Activated naive CD4-positive, alpha-beta T cell treated with anti-CD3 and anti-CD28 coated beads, Interleukin-2, amount 50 U/mL, for 72 hours (primary cell): ENCODE measurements around the gene SRP68. TPM values are rescaled to one million over a fixed set of nuclear protein-coding genes. Genes with fewer than 3 reads are reported as not detected.
"Not testable (repeated sequence)": the region's sequence is repeated elsewhere in the genome, so short reads cannot be mapped to it uniquely, and the experiment has no call there.

Experiments
- ATAC-seq, 2 donors: fragments of 150-1000 bp; cut with Tn5 transposase; 2 replicates each; pipeline ENCODE4 v1.10.0; 2021; ENCODE audit warnings: mild to moderate bottlenecking in 2 of 2, moderate library complexity in 2 of 2
- DNase-seq, 2 donors: peaks; one replicate each; pipeline ENCODE4 v3.0.0; 2021 to 2022; ENCODE audit warnings: low spot score in 2 of 2
- H3K27ac Mint-ChIP-seq, 2 donors: one replicate each; pipeline ENCODE4 v1.8.0; 2022; ENCODE audit warnings: mild to moderate bottlenecking in 2 of 2, mixed read lengths in 2 of 2
- H3K36me3 Mint-ChIP-seq, 2 donors: one replicate each; pipeline ENCODE4 v1.8.0; 2022; ENCODE audit warnings: mixed read lengths in 2 of 2
- H3K9me3 Mint-ChIP-seq, 2 donors: one replicate each; pipeline ENCODE4 v1.8.0; 2022; ENCODE audit warnings: mixed read lengths in 2 of 2
- total RNA-seq, 2 donors: library from RNA; stranded (reverse); gene quantifications; one replicate each; pipeline ENCODE4 v1.2.3, GENCODE V29; 2022

SRP68 gene
- total RNA-seq, 2 donors from 2014 or later = 78.8 to 162 TPM

- DNase-seq = peak in 1 of 2 donors; percentile 64
- no peaks in the 10 kb centered on the region for H3K9me3 Mint-ChIP-seq
These were observed 8.3 kb downstream of the SRP68 start for GRCh38 chr17:76063875-76064546.

GRCh38 chr17:76058264-76058663, 14.1 kb downstream of the SRP68 start:
- not testable (repeated sequence) for ATAC-seq, H3K9me3 Mint-ChIP-seq, H3K27ac Mint-ChIP-seq, DNase-seq
- peaks cover 7 to 50% of the 10 kb centered on the region in 2 donors for H3K36me3 Mint-ChIP-seq

More at GRCh38 chr17:76063875-76064546, 8.3 kb downstream of the SRP68 start:
- peak; percentile 88 to 94 for ATAC-seq
- Mint-ChIP-seq H3K36me3 (peaks cover 19 to 35% of the 10 kb centered on the region in 2 donors), H3K27ac (peak overlapping the region; percentile 83 to 85)

- Mint-ChIP-seq H3K36me3 (peaks cover 8 to 50% of the 10 kb centered on the region in 2 donors), H3K27ac (no peak overlapping the region), H3K9me3 (no peaks in the 10 kb centered on the region)
- ATAC-seq (no peak), DNase-seq (no peak)
These were observed 15.4 kb downstream of the SRP68 start for GRCh38 chr17:76056882-76057281.

- Mint-ChIP-seq H3K36me3 (peaks cover 11 to 41% of the 10 kb centered on the region in 2 donors), H3K27ac (peak overlapping the region; percentile 29 to 85), H3K9me3 (no peaks in the 10 kb centered on the region)
- ATAC-seq (peak; percentile 20 to 28), DNase-seq (no peak)
These were observed 18.2 kb downstream of the SRP68 start for GRCh38 chr17:76054112-76054476.

- Mint-ChIP-seq H3K27ac (peak overlapping the region; percentile 29 to 85), H3K9me3 (no peaks in the 10 kb centered on the region), H3K36me3 (peaks cover 16 to 41% of the 10 kb centered on the region in 2 donors)
- ATAC-seq = peak in 1 of 2 donors; percentile 42
- DNase-seq = no peak
These were observed 18.8 kb downstream of the SRP68 start for GRCh38 chr17:76053246-76054111.

- ATAC-seq (no peak), DNase-seq (no peak)
- H3K36me3 Mint-ChIP-seq = peaks cover 23 to 40% of the 10 kb centered on the region in 2 donors
- no peaks in the 10 kb centered on the region for H3K9me3 Mint-ChIP-seq
- H3K27ac Mint-ChIP-seq = peak overlapping the region; percentile 65 to 81
These were observed 20.8 kb downstream of the SRP68 start for GRCh38 chr17:76051561-76051960.

GRCh38 chr17:76050538-76051467, 21.5 kb downstream of the SRP68 start:
- DNase-seq (no peak), ATAC-seq (peak; percentile 21 to 78)
- Mint-ChIP-seq H3K9me3 (no peaks in the 10 kb centered on the region), H3K36me3 (peaks cover 19 to 34% of the 10 kb centered on the region in 2 donors), H3K27ac (peak overlapping the region; percentile 63 to 65)

- H3K27ac Mint-ChIP-seq = peak overlapping the region; percentile 11 to 65
- ATAC-seq (no peak), DNase-seq (no peak)
- no peaks in the 10 kb centered on the region for H3K9me3 Mint-ChIP-seq
- H3K36me3 Mint-ChIP-seq = peaks cover 19 to 42% of the 10 kb centered on the region in 2 donors
These were observed 22.3 kb downstream of the SRP68 start for GRCh38 chr17:76049836-76050537.

GRCh38 chr17:76049239-76049638, 23.1 kb downstream of the SRP68 start:
- H3K27ac Mint-ChIP-seq = peak overlapping the region; percentile 65 to 94
- DNase-seq (no peak), ATAC-seq (no peak)
- H3K9me3 Mint-ChIP-seq = no peaks in the 10 kb centered on the region
- peaks cover 23 to 48% of the 10 kb centered on the region in 2 donors for H3K36me3 Mint-ChIP-seq

- peak in 1 of 2 donors; percentile 71 for ATAC-seq
- peak overlapping the region; percentile 65 to 94 for H3K27ac Mint-ChIP-seq
- peaks cover 29 to 48% of the 10 kb centered on the region in 2 donors for H3K36me3 Mint-ChIP-seq
- DNase-seq = no peak
- no peaks in the 10 kb centered on the region for H3K9me3 Mint-ChIP-seq
These were observed 23.6 kb downstream of the SRP68 start for GRCh38 chr17:76048711-76049110.

- no peak for ATAC-seq
- H3K9me3 Mint-ChIP-seq = no peaks in the 10 kb centered on the region
- peaks cover 28 to 46% of the 10 kb centered on the region in 2 donors for H3K36me3 Mint-ChIP-seq
- DNase-seq = no peak
- peak overlapping the region; percentile 17 to 83 for H3K27ac Mint-ChIP-seq
These were observed 24.2 kb downstream of the SRP68 start for GRCh38 chr17:76048025-76048605.

GRCh38 chr17:76046064-76046463, 26.3 kb downstream of the SRP68 start:
- Mint-ChIP-seq H3K9me3 (no peaks in the 10 kb centered on the region), H3K27ac (no peak overlapping the region), H3K36me3 (peaks cover 28 to 46% of the 10 kb centered on the region in 2 donors)
- no peak for DNase-seq
- no peak for ATAC-seq

- peak overlapping the region; percentile 78 to 79 for H3K27ac Mint-ChIP-seq
- DNase-seq, H3K9me3 Mint-ChIP-seq, ATAC-seq: not testable (repeated sequence)
- peaks cover 28 to 43% of the 10 kb centered on the region in 2 donors for H3K36me3 Mint-ChIP-seq
These were observed 27.8 kb downstream of the SRP68 start for GRCh38 chr17:76044475-76045007.

GRCh38 chr17:76042868-76043267, 29.4 kb downstream of the SRP68 start:
- ATAC-seq, DNase-seq, H3K9me3 Mint-ChIP-seq: not testable (repeated sequence)
- peaks cover 18 to 35% of the 10 kb centered on the region in 2 donors for H3K36me3 Mint-ChIP-seq
- peak overlapping the region; percentile 60 to 78 for H3K27ac Mint-ChIP-seq

- Mint-ChIP-seq H3K27ac (no peak overlapping the region), H3K36me3 (peaks cover 17 to 28% of the 10 kb centered on the region in 2 donors), H3K9me3 (no peaks in the 10 kb centered on the region)
- DNase-seq (no peak), ATAC-seq (no peak)
These were observed 31.9 kb downstream of the SRP68 start for GRCh38 chr17:76040376-76040775.
